Cardiac septum (tissue), 1 donor: ENCODE measurements around the gene ELAVL2. TPM values are rescaled to one million over a fixed set of nuclear protein-coding genes. Genes with fewer than 3 reads are reported as not detected.

Experiments
- DNase-seq: peaks from one replicate; pipeline ENCODE4 v3.0.0-alpha.2; 2020; ENCODE audit warnings: low spot score
- intact Hi-C: fragments of 100-400 bp; cut with DNase I; formaldehyde crosslinking; loops from one replicate; pipeline ENCODE4 v1.14.0; 2022
- total RNA-seq: library from RNA; stranded (reverse); fragmentation: NEBNext Ultra II Directional; extraction: Animal tissue kit (Norgen Biotek cat#: 25700); gene quantifications from one replicate; pipeline ENCODE4 v1.2.1, GENCODE V29; 2021
- donor health status: DM: no; HTN: no; CAD: no.

The ELAVL2 gene
- total RNA-seq, 1 donor from 2014 or later, result 0.32 TPM

- no peak for DNase-seq
- intact Hi-C loops, result no loop called here
Observed at GRCh38 chr9:23677446-23677845, 148.6 kb downstream of the ELAVL2 start.

GRCh38 chr9:23674016-23674585 lies 151.9 kb downstream of the ELAVL2 start:
- intact Hi-C loops, result no loop called here
- DNase-seq, result no peak

GRCh38 chr9:23672151-23672550 lies 153.9 kb downstream of the ELAVL2 start:
- DNase-seq, result no peak
- intact Hi-C loops, result no loop called here

GRCh38 chr9:23669776-23670175 lies 156.3 kb downstream of the ELAVL2 start:
- no peak for DNase-seq
- intact Hi-C loops, result no loop called here

GRCh38 chr9:23665635-23666034 lies 160.4 kb downstream of the ELAVL2 start:
- intact Hi-C loops, result no loop called here
- no peak for DNase-seq

- intact Hi-C loops, result no loop called here
- no peak for DNase-seq
Observed at GRCh38 chr9:23665051-23665450, 161.0 kb downstream of the ELAVL2 start.

- intact Hi-C loops, result no loop called here
- DNase-seq, result no peak
Observed at GRCh38 chr9:23663946-23664345, 162.1 kb downstream of the ELAVL2 start.

- no peak for DNase-seq
- intact Hi-C loops, result no loop called here
Observed at GRCh38 chr9:23663536-23663935, 162.5 kb downstream of the ELAVL2 start.

GRCh38 chr9:23663125-23663524 lies 162.9 kb downstream of the ELAVL2 start:
- intact Hi-C loops, result no loop called here

GRCh38 chr9:23662320-23662719 lies 163.7 kb downstream of the ELAVL2 start:
- intact Hi-C loops, result no loop called here
- no peak for DNase-seq

More at GRCh38 chr9:23663125-23663524, 162.9 kb downstream of the ELAVL2 start:
- DNase-seq, result no peak

GRCh38 chr9:23659346-23660006 lies 166.6 kb downstream of the ELAVL2 start:
- intact Hi-C loops, result no loop called here
- DNase-seq, result no peak

- intact Hi-C loops, result no loop called here
Observed at GRCh38 chr9:23658376-23659258, 167.4 kb downstream of the ELAVL2 start.

GRCh38 chr9:23651051-23651450 lies 175.0 kb downstream of the ELAVL2 start:
- no peak for DNase-seq
- intact Hi-C loops, result no loop called here

More at GRCh38 chr9:23658376-23659258, 167.4 kb downstream of the ELAVL2 start:
- no peak for DNase-seq

- DNase-seq, result no peak
- intact Hi-C loops, result no loop called here
Observed at GRCh38 chr9:23648651-23649050, 177.4 kb downstream of the ELAVL2 start.

GRCh38 chr9:23644896-23645295 lies 181.1 kb downstream of the ELAVL2 start:
- no peak for DNase-seq
- intact Hi-C loops, result no loop called here

- no peak for DNase-seq
- intact Hi-C loops, result no loop called here
Observed at GRCh38 chr9:23644326-23644725, 181.7 kb downstream of the ELAVL2 start.

GRCh38 chr9:23643656-23644258 lies 182.3 kb downstream of the ELAVL2 start:
- no peak for DNase-seq
- intact Hi-C loops, result no loop called here
